WTC11 (cell line): ENCODE measurements around the gene PLA2G4A. TPM values are rescaled to one million over a fixed set of nuclear protein-coding genes. Genes with fewer than 3 reads are reported as not detected.

Source experiments
- ATAC-seq: fragments of 200-7000 bp; cut with Tn5 transposase; 2 replicates; pipeline ENCODE4 v1.10.0; 2021; ENCODE audit warnings: mild to moderate bottlenecking, moderate library complexity
- CTCF ChIA-PET: fragments of 300-600 bp; sonication (Branson Sonifier 250); formaldehyde crosslinking; loops from one replicate; lab custom pipeline; 2021; ENCODE audit warnings: antibody characterized with exemption; lab: Charles Lee
- POLR2A ChIA-PET: fragments of 350-600 bp; sonication (Branson Sonifier 250); formaldehyde crosslinking; loops from one replicate; lab custom pipeline; 2021; ENCODE audit warnings: antibody characterized with exemption; lab: Charles Lee
- DNase-seq: peaks from one replicate; pipeline ENCODE4 v3.0.0; 2021; ENCODE audit warnings: low spot score
- H3K27ac Mint-ChIP-seq: 2 replicates; pipeline ENCODE4 v1.8.0; 2021; ENCODE audit warnings: mixed read lengths
- H3K27me3 Mint-ChIP-seq: 2 replicates; pipeline ENCODE4 v1.8.0; 2021; ENCODE audit warnings: low read depth, mild to moderate bottlenecking, moderate library complexity, mixed read lengths
- H3K36me3 Mint-ChIP-seq: 2 replicates; pipeline ENCODE4 v1.8.0; 2021; ENCODE audit warnings: mixed read lengths
- H3K4me1 Mint-ChIP-seq: 2 replicates; pipeline ENCODE4 v1.8.0; 2022; ENCODE audit warnings: mixed read lengths
- H3K4me3 Mint-ChIP-seq: 2 replicates; pipeline ENCODE4 v1.8.0; 2021; ENCODE audit warnings: mild to moderate bottlenecking, moderate library complexity, mixed read lengths
- H3K9me3 Mint-ChIP-seq: 2 replicates; pipeline ENCODE4 v1.8.0; 2021; ENCODE audit warnings: mixed read lengths
- AR ChIP-seq: fragments of 250-450 bp; sonication (Bioruptor Pico); IDR thresholded peaks from 2 replicates; pipeline ENCODE4 v1.9.0; 2021; ENCODE audit warnings: mild to moderate bottlenecking
- ARID4B ChIP-seq: sonication (generic); formaldehyde crosslinking; IDR thresholded peaks from 2 replicates; pipeline ENCODE4 v1.8.0; 2023; ENCODE audit warnings: missing genetic modification reagents, mild to moderate bottlenecking, borderline replicate concordance
- E2F4 ChIP-seq: sonication (generic); formaldehyde crosslinking; IDR thresholded peaks from 2 replicates; pipeline ENCODE4 v1.8.1; 2022; ENCODE audit warnings: low read depth, mild to moderate bottlenecking, moderate library complexity, missing genetic modification reagents, borderline replicate concordance
- E2F5 ChIP-seq: sonication (generic); formaldehyde crosslinking; IDR thresholded peaks from 2 replicates; pipeline ENCODE4 v1.8.1; 2022; ENCODE audit warnings: mild to moderate bottlenecking, moderate library complexity, missing genetic modification reagents
- HMGXB4 ChIP-seq: sonication (generic); formaldehyde crosslinking; IDR thresholded peaks from 2 replicates; pipeline ENCODE4 v1.8.1; 2023; ENCODE audit warnings: mild to moderate bottlenecking, moderate library complexity, missing genetic modification reagents
- MAX ChIP-seq: sonication (generic); formaldehyde crosslinking; IDR thresholded peaks from 2 replicates; pipeline ENCODE4 v1.8.0; 2022; ENCODE audit warnings: mild to moderate bottlenecking, missing genetic modification reagents
- STAT6 ChIP-seq: sonication (generic); formaldehyde crosslinking; conservative IDR thresholded peaks from 2 replicates; pipeline ENCODE4 v1.8.1; 2023; ENCODE audit warnings: mild to moderate bottlenecking, low read depth, missing genetic modification reagents, moderate library complexity
- TEAD1 ChIP-seq: sonication (generic); formaldehyde crosslinking; IDR thresholded peaks from 2 replicates; pipeline ENCODE4 v1.8.0; 2022; ENCODE audit warnings: mild to moderate bottlenecking, missing genetic modification reagents
- ZNF138 ChIP-seq: sonication (generic); formaldehyde crosslinking; conservative IDR thresholded peaks from 2 replicates; pipeline ENCODE4 v1.8.1; 2022; ENCODE audit warnings: mild to moderate bottlenecking, moderate library complexity, missing genetic modification reagents
- ZNF532 ChIP-seq: fragments of 250-450 bp; sonication (Bioruptor Pico); IDR thresholded peaks from 2 replicates; pipeline ENCODE4 v1.9.0; 2021; ENCODE audit warnings: mild to moderate bottlenecking, borderline replicate concordance
- total RNA-seq: library from RNA; stranded (reverse); gene quantifications from 3 replicates; pipeline ENCODE4 v1.2.3, GENCODE V29; 2021

PLA2G4A gene
- total RNA-seq, 1 experiment from 2014 or later: 1.3 TPM

GRCh38 chr1:186812570-186812969, 16.2 kb upstream of the PLA2G4A start:
- H3K9me3 Mint-ChIP-seq: no peaks in the 10 kb centered on the region
- H3K27ac Mint-ChIP-seq: no peak overlapping the region
- no peaks in the 10 kb centered on the region for H3K27me3 Mint-ChIP-seq
- TF ChIP-seq E2F5 (CRISPR knock-in tag) (no peak), TEAD1 (CRISPR knock-in tag) (no peak), E2F4 (CRISPR knock-in tag) (no peak), MAX (no peak), HMGXB4 (CRISPR knock-in tag) (no peak), AR (CRISPR knock-in tag) (no peak), STAT6 (CRISPR knock-in tag) (no peak), ARID4B (CRISPR knock-in tag) (no peak), ZNF532 (CRISPR knock-in tag) (no peak), ZNF138 (no peak)
- TF ChIP-seq, all 79 proteins: peak for 0
- H3K4me3 Mint-ChIP-seq: no peak overlapping the region
- ATAC-seq (no peak), DNase-seq (no peak)
- no peaks in the 10 kb centered on the region for H3K36me3 Mint-ChIP-seq
- H3K4me1 Mint-ChIP-seq: peaks cover 7% of the 10 kb centered on the region
- ChIA-PET POLR2A (interaction anchor here (0.6 kb wide), 1 partner anchor 273 kb away, joined by 3 read pairs; no protein-coding TSS in a partner anchor), CTCF (no interaction called here)
